Measurements from ENCODE around the gene PLD6. TPM values are rescaled to one million over a fixed set of nuclear protein-coding genes. Genes with fewer than 3 reads are reported as not detected.

The PLD6 gene
- total and polyA plus RNA-seq, 12 donors = 1.9 to 14.2 (median 3.3) TPM

DNA sequence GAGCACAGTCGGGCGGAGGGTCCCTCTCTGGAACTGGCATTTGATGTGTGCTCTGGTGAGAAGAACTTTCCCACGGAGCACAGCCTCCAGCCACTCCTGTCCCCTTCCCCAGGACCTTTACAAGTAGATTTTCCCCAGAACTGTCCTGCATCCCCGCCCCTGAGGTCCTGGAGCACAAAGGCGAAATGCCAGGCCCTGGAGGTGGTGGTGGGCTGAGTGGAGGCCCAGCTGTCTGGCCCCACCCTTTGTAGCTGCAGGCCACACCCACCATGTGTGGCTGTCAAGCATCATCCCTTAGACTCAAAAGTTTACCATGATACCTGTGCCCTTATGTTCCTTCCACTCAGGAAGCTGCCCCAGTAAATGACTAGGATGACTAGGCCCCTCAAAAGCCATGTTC, 37.7 kb downstream of the PLD6 start:
- Histone ChIP-seq H3K36me3 (replicated peaks in 1 of 2) (peaks cover 0 to 71% of the 10 kb centered on the region in 2 donors), H3K9me3 (replicated peaks in 1 of 3) (no peaks in the 10 kb centered on the region), H3K4me3 (no peak overlapping the region), H3K27me3 (no peaks in the 10 kb centered on the region), H3K27ac (no peak overlapping the region), H3K4me1 (replicated peaks in 1 of 2) (no peaks in the 10 kb centered on the region)
- no peak for DNase-seq
- TF ChIP-seq, protein P1, sequence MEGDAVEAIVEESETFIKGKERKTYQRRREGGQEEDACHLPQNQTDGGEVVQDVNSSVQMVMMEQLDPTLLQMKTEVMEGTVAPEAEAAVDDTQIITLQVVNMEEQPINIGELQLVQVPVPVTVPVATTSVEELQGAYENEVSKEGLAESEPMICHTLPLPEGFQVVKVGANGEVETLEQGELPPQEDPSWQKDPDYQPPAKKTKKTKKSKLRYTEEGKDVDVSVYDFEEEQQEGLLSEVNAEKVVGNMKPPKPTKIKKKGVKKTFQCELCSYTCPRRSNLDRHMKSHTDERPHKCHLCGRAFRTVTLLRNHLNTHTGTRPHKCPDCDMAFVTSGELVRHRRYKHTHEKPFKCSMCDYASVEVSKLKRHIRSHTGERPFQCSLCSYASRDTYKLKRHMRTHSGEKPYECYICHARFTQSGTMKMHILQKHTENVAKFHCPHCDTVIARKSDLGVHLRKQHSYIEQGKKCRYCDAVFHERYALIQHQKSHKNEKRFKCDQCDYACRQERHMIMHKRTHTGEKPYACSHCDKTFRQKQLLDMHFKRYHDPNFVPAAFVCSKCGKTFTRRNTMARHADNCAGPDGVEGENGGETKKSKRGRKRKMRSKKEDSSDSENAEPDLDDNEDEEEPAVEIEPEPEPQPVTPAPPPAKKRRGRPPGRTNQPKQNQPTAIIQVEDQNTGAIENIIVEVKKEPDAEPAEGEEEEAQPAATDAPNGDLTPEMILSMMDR (IDR thresholded peaks at IDR 0.05) = no peak
- no peak for TF ChIP-seq POLR2A (IDR thresholded peaks at IDR 0.05)
- intact Hi-C loops (cut with DNase I) = no loop called here
- WGBS, 4 donors = 90 to 96% (median 94%) methylated on average over 4 to 5 of the region's 5 CpGs

DNA sequence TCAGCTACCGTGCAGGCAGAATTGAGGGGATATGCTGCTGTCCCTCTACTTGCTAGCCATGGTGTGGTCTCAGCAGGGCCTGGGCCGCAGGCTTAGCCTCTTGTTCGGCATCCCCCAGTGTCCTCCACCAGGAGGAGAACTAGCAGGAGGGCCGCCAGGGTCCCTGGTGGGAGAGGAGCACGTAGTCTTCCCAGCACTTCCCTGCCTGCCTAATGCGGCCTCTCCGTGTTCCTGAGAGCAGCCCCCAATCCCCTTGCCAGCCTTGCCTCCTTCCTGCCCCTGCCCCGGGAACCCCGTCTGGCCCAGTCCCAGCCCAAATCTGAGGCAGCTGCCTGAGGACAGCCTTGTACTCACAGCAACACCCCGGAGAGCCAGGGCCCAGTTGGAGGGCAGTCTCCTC, 38.1 kb downstream of the PLD6 start:
- H3K4me3 ChIP-seq = no peak overlapping the region
- no peaks in the 10 kb centered on the region for H3K4me1 ChIP-seq (replicated peaks in 1 of 2)
- intact Hi-C loops (cut with DNase I) = no loop called here
- peaks cover 0 to 71% of the 10 kb centered on the region in 2 donors for H3K36me3 ChIP-seq (replicated peaks in 1 of 2)
- no peaks in the 10 kb centered on the region for H3K9me3 ChIP-seq (replicated peaks in 1 of 3)
- H3K27ac ChIP-seq = no peak overlapping the region
- WGBS, 4 donors = 95 to 100% (median 96%) methylated on average over 7 to 10 of the region's 10 CpGs
- no peaks in the 10 kb centered on the region for H3K27me3 ChIP-seq
- DNase-seq = no peak
- TF ChIP-seq, protein P1 (IDR thresholded peaks at IDR 0.05) = no peak
- no peak for TF ChIP-seq POLR2A (IDR thresholded peaks at IDR 0.05)

DNA sequence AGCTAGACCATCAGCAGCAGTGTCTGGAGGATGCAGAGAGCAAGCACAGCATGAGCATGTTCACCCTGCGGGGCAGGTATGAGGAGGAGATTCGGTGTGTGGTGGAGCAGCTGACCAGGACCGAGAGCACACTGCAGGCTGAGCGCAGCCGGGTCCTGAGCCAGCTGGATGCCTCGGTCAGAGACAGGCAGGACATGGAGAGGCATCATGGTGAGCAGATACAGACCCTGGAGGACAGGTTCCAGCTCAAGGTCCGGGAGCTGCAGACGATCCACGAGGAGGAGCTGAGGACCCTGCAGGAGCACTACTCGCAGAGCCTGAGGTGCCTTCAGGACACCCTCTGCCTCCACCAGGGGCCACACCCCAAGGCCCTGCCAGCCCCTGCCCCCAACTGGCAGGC, 38.8 kb downstream of the PLD6 start:
- H3K4me1 ChIP-seq (replicated peaks in 1 of 2) = peaks cover 0 to 3% of the 10 kb centered on the region in 2 donors
- H3K4me3 ChIP-seq = no peak overlapping the region
- no peak for DNase-seq
- no peaks in the 10 kb centered on the region for H3K9me3 ChIP-seq (replicated peaks in 1 of 3)
- H3K27ac ChIP-seq = no peak overlapping the region
- intact Hi-C loops (cut with DNase I) = no loop called here
- TF ChIP-seq, protein P1 (IDR thresholded peaks at IDR 0.05) = no peak
- no peak for TF ChIP-seq POLR2A (IDR thresholded peaks at IDR 0.05)
- 93 to 97% (median 95%) methylated on average over 3 to 10 of the region's 10 CpGs for WGBS, 4 donors
- peaks cover 0 to 71% of the 10 kb centered on the region in 2 donors for H3K36me3 ChIP-seq (replicated peaks in 1 of 2)
- no peaks in the 10 kb centered on the region for H3K27me3 ChIP-seq

DNA sequence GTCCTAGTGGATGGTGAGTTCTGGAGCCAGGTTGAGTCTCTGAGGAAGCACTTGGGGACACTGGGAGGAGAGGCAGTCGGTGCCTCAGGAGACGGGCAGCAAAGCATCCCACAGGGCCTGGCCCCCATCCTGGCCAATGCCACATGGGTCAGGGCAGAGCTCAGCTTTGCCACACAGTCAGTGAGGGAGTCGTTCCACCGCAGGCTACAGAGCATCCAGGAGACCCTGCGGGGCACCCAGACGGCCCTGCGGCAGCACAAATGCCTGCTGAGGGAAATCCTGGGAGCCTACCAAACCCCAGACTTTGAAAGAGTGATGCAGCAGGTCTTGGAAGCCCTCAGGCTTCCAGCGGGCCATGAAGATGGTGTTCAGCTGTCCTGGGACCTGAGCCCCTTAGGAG, 39.7 kb downstream of the PLD6 start:
- WGBS, 4 donors = 89 to 100% (median 97%) methylated on average over 1 to 8 of the region's 8 CpGs
- Histone ChIP-seq H3K9me3 (replicated peaks in 1 of 3) (no peaks in the 10 kb centered on the region), H3K36me3 (replicated peaks in 1 of 2) (peaks cover 0 to 71% of the 10 kb centered on the region in 2 donors), H3K27me3 (no peaks in the 10 kb centered on the region), H3K27ac (no peak overlapping the region), H3K4me3 (no peak overlapping the region), H3K4me1 (replicated peaks in 1 of 2) (peaks cover 0 to 3% of the 10 kb centered on the region in 2 donors)
- intact Hi-C loops (cut with DNase I) = no loop called here
- TF ChIP-seq POLR2A (IDR thresholded peaks at IDR 0.05) = no peak
- TF ChIP-seq, protein P1 (IDR thresholded peaks at IDR 0.05) = no peak
- DNase-seq = no peak
